Neural progenitor cell (in vitro differentiated cells): ENCODE measurements around the gene FXR1. TPM values are rescaled to one million over a fixed set of nuclear protein-coding genes. Genes with fewer than 3 reads are reported as not detected.

Experiments
- DNase-seq: peaks from one replicate; pipeline ENCODE4 v3.0.0-alpha.2; 2016; ENCODE audit warnings: low spot score
- H2AFZ ChIP-seq: fragments of 200-600 bp; sonication (generic); replicated peaks from 2 replicates; pipeline ENCODE4 v1.6.1; 2016; ENCODE audit warnings: antibody characterized with exemption
- H3F3A ChIP-seq: fragments of 200-600 bp; sonication (generic); 2 replicates; pipeline ENCODE4 v1.6.1; 2016; ENCODE audit warnings: antibody characterized with exemption, low read depth
- H3K27ac ChIP-seq: fragments of 200-600 bp; sonication (generic); 2 replicates; pipeline ENCODE4 v1.5.1; 2016; ENCODE audit warnings: mild to moderate bottlenecking
- H3K27me3 ChIP-seq: fragments of 200-600 bp; sonication (generic); 2 replicates; pipeline ENCODE4 v1.6.1; 2016; ENCODE audit warnings: mild to moderate bottlenecking, moderate library complexity
- H3K36me3 ChIP-seq: fragments of 200-600 bp; sonication (generic); 2 replicates; pipeline ENCODE4 v1.5.1; 2016
- H3K4me1 ChIP-seq: fragments of 200-600 bp; sonication (generic); 2 replicates; pipeline ENCODE4 v1.6.1; 2016; ENCODE audit warnings: mixed run types
- H3K4me2 ChIP-seq: fragments of 200-600 bp; sonication (generic); 2 replicates; pipeline ENCODE4 v1.6.1; 2016
- H3K4me3 ChIP-seq: fragments of 200-600 bp; sonication (generic); 2 replicates; pipeline ENCODE4 v1.5.1; 2016
- H3K79me2 ChIP-seq: fragments of 200-600 bp; sonication (generic); 2 replicates; pipeline ENCODE4 v1.6.1; 2016; ENCODE audit warnings: low read depth
- H3K9ac ChIP-seq: fragments of 200-600 bp; sonication (generic); 2 replicates; pipeline ENCODE4 v1.6.1; 2016
- H3K9me3 ChIP-seq: fragments of 200-600 bp; sonication (generic); 2 replicates; pipeline ENCODE4 v1.5.1; 2016; ENCODE audit warnings: low read depth
- H4K20me1 ChIP-seq: fragments of 200-600 bp; sonication (generic); 2 replicates; pipeline ENCODE4 v1.6.1; 2016; ENCODE audit warnings: low read depth
- H3K27ac Mint-ChIP-seq: 3 replicates; pipeline ENCODE4 v1.8.0; 2021; ENCODE audit warnings: mixed read lengths
- H3K27me3 Mint-ChIP-seq: 2 replicates; pipeline ENCODE4 v1.8.0; 2022; ENCODE audit warnings: low read depth, mild to moderate bottlenecking, inconsistent platforms, moderate library complexity, mixed read lengths; ENCODE audit not compliant: insufficient read depth
- H3K36me3 Mint-ChIP-seq: 3 replicates; pipeline ENCODE4 v1.8.0; 2021; ENCODE audit warnings: mixed read lengths
- H3K4me1 Mint-ChIP-seq: 3 replicates; pipeline ENCODE4 v1.8.0; 2021; ENCODE audit warnings: mixed read lengths
- H3K4me3 Mint-ChIP-seq: 3 replicates; pipeline ENCODE4 v1.8.0; 2021; ENCODE audit warnings: mild to moderate bottlenecking, moderate library complexity, mixed read lengths
- H3K9me3 Mint-ChIP-seq: 3 replicates; pipeline ENCODE4 v1.8.0; 2020; ENCODE audit warnings: mixed read lengths
- CTCF ChIP-seq: fragments of 200-600 bp; sonication (generic); IDR thresholded peaks from 2 replicates; pipeline ENCODE4 v1.5.1; 2017; ENCODE audit warnings: antibody characterized with exemption, mild to moderate bottlenecking
- EZH2 ChIP-seq: fragments of 200-600 bp; sonication (generic); IDR thresholded peaks from 2 replicates; pipeline ENCODE4 v1.6.1; 2017; ENCODE audit warnings: antibody characterized with exemption, mild to moderate bottlenecking, moderate library complexity
- EZH2phosphoT487 ChIP-seq: fragments of 200-600 bp; sonication (generic); IDR thresholded peaks from 2 replicates; pipeline ENCODE4 v1.6.1; 2017; ENCODE audit warnings: antibody characterized with exemption
- total RNA-seq: library from RNA; depleted of rRNA; stranded (reverse); fragments of >200 nt; gene quantifications from 2 replicates; pipeline ENCODE4 v1.2.3, GENCODE V29; 2015; ENCODE audit warnings: low replicate concordance

Gene FXR1
- total RNA-seq, 1 donor from 2014 or later, result 412 TPM

- H3K4me1 ChIP-seq, result peaks cover 8% of the 10 kb centered on the region
- peaks cover 17% of the 10 kb centered on the region for H3K36me3 ChIP-seq
- no peaks in the 10 kb centered on the region for H3K27me3 ChIP-seq
- peaks cover 11% of the 10 kb centered on the region for H3K9me3 ChIP-seq
- Mint-ChIP-seq H3K27ac (no peak overlapping the region), H3K4me3 (no peak overlapping the region), H3K9me3 (peaks cover 49% of the 10 kb centered on the region), H3K36me3 (peaks cover 62% of the 10 kb centered on the region), H3K4me1 (no peaks in the 10 kb centered on the region), H3K27me3 (no peaks in the 10 kb centered on the region)
- TF ChIP-seq EZH2phosphoT487, result no peak
- TF ChIP-seq CTCF, result no peak
- TF ChIP-seq EZH2, result no peak
- H3K4me2 ChIP-seq, result no peak overlapping the region
- peaks cover 87% of the 10 kb centered on the region for H4K20me1 ChIP-seq
- H3F3A ChIP-seq, result no peaks in the 10 kb centered on the region
- DNase-seq, result no peak
- peaks cover 100% of the 10 kb centered on the region for H3K79me2 ChIP-seq
- H3K9ac ChIP-seq, result no peak overlapping the region
- no peak overlapping the region for H3K27ac ChIP-seq
- no peak overlapping the region for H2AFZ ChIP-seq
- no peak overlapping the region for H3K4me3 ChIP-seq
Measured at GRCh38 chr3:180926526-180926925, 14.1 kb downstream of the FXR1 start.

GRCh38 chr3:180929376-180929775, 16.9 kb downstream of the FXR1 start:
- H3K36me3 Mint-ChIP-seq, result peaks cover 37% of the 10 kb centered on the region
- H3K79me2 ChIP-seq, result peaks cover 100% of the 10 kb centered on the region
- H3K4me3 Mint-ChIP-seq, result no peak overlapping the region
- no peaks in the 10 kb centered on the region for H3K27me3 Mint-ChIP-seq
- H3K4me1 ChIP-seq, result no peaks in the 10 kb centered on the region
- H3F3A ChIP-seq, result no peaks in the 10 kb centered on the region
- no peak for DNase-seq
- H3K9me3 ChIP-seq, result peaks cover 11% of the 10 kb centered on the region
- H3K27ac ChIP-seq, result no peak overlapping the region
- H3K4me1 Mint-ChIP-seq, result peaks cover 12% of the 10 kb centered on the region
- no peaks in the 10 kb centered on the region for H3K27me3 ChIP-seq
- peaks cover 17% of the 10 kb centered on the region for H3K36me3 ChIP-seq
- H2AFZ ChIP-seq, result no peak overlapping the region
- no peak overlapping the region for H3K4me3 ChIP-seq
- H3K27ac Mint-ChIP-seq, result no peak overlapping the region
- H3K9me3 Mint-ChIP-seq, result peaks cover 31% of the 10 kb centered on the region
- H3K4me2 ChIP-seq, result no peak overlapping the region
- TF ChIP-seq EZH2phosphoT487 (no peak), CTCF (no peak), EZH2 (no peak)
- peaks cover 87% of the 10 kb centered on the region for H4K20me1 ChIP-seq
- H3K9ac ChIP-seq, result no peak overlapping the region

GRCh38 chr3:180930526-180930925, 18.1 kb downstream of the FXR1 start:
- H3K36me3 ChIP-seq, result peaks cover 17% of the 10 kb centered on the region
- no peaks in the 10 kb centered on the region for H3K27me3 Mint-ChIP-seq
- peaks cover 87% of the 10 kb centered on the region for H4K20me1 ChIP-seq
- peaks cover 42% of the 10 kb centered on the region for H3K36me3 Mint-ChIP-seq
- peaks cover 11% of the 10 kb centered on the region for H3K9me3 ChIP-seq
- no peak overlapping the region for H3K27ac ChIP-seq
- H3F3A ChIP-seq, result no peaks in the 10 kb centered on the region
- H2AFZ ChIP-seq, result no peak overlapping the region
- no peak for DNase-seq
- peaks cover 24% of the 10 kb centered on the region for H3K9me3 Mint-ChIP-seq
- TF ChIP-seq EZH2phosphoT487 (no peak), CTCF (no peak), EZH2 (no peak)
- H3K4me1 ChIP-seq, result no peaks in the 10 kb centered on the region
- H3K4me1 Mint-ChIP-seq, result peaks cover 12% of the 10 kb centered on the region
- peaks cover 100% of the 10 kb centered on the region for H3K79me2 ChIP-seq
- no peak overlapping the region for H3K27ac Mint-ChIP-seq
- H3K27me3 ChIP-seq, result no peaks in the 10 kb centered on the region
- no peak overlapping the region for H3K4me3 Mint-ChIP-seq
- H3K9ac ChIP-seq, result no peak overlapping the region
- H3K4me3 ChIP-seq, result no peak overlapping the region
- H3K4me2 ChIP-seq, result no peak overlapping the region
